ENCODE data around the gene UBR7.

GRCh38 chr14:93201155-93201704, 5.8 kb upstream of the UBR7 start:
- no peak for TF ChIP-seq EZH2 (IDR thresholded peaks at IDR 0.05; ENCODE audit: low read depth, unreplicated experiment)
- TF ChIP-seq EZH2phosphoT487 (IDR thresholded peaks at IDR 0.05; ENCODE audit: unreplicated experiment), result no peak
- TF ChIP-seq JUNB (IDR thresholded peaks at IDR 0.05; ENCODE audit: unreplicated experiment), result no peak
- no peak for TF ChIP-seq CTCF (conservative IDR thresholded peaks at IDR 0.05; ENCODE audit: low read depth in 2 of 2)
- TF ChIP-seq POLR2AphosphoS5 (IDR thresholded peaks at IDR 0.05; ENCODE audit: low read depth), result no peak
- no peak for TF ChIP-seq REST (IDR thresholded peaks at IDR 0.05; ENCODE audit: unreplicated experiment)
- TF ChIP-seq ZNF114 (CRISPR knock-in tag; IDR thresholded peaks at IDR 0.05), result no peak
- no peak for TF ChIP-seq CREB1 (CRISPR knock-in tag; IDR thresholded peaks at IDR 0.05; ENCODE audit: low read depth)

All from GM23338 (cell line).